CD4-positive, alpha-beta T cell (primary cell): Measurements from ENCODE around the gene OTOA. TPM values are rescaled to one million over a fixed set of nuclear protein-coding genes. Genes with fewer than 3 reads are reported as not detected.
A peak's percentile ranks its signal among the peaks of the same experiment; 100 is the strongest.
"Not testable (repeated sequence)": the region's sequence is repeated elsewhere in the genome, so short reads cannot be mapped to it uniquely, and the experiment has no call there.

ENCODE experiments used
- ATAC-seq: fragments of 200-7000 bp; cut with Tn5 transposase; one replicate; pipeline ENCODE4 v1.10.0; 2022; ENCODE audit warnings: mild to moderate bottlenecking; ENCODE audit not compliant: poor library complexity
- CTCF ChIA-PET: fragments of 350-600 bp; sonication (Branson Sonifier 250); formaldehyde crosslinking; loops from one replicate; lab custom pipeline; 2021; ENCODE audit warnings: antibody characterized with exemption, inconsistent platforms; lab: Charles Lee
- POLR2A ChIA-PET: fragments of 350-600 bp; sonication (Branson Sonifier 250); formaldehyde crosslinking; loops from one replicate; lab custom pipeline; 2021; ENCODE audit warnings: antibody characterized with exemption, inconsistent platforms; lab: Charles Lee
- DNase-seq, 14 experiments: peaks; one replicate each; pipeline ENCODE4 v3.0.0-alpha.2; 2013 to 2020; ENCODE audit warnings: mixed read lengths in 2 of 14
- H3K27ac ChIP-seq, 2 donors: one replicate each; pipeline versions ENCODE4 v1.5.1 to v1.7.0; 2013; ENCODE audit warnings: low read length in 2 of 2, low read depth in 1 of 2, mild to moderate bottlenecking in 1 of 2
- H3K27me3 ChIP-seq, 2 experiments: 1 replicate in 1 of 2; 2 replicates in 1 of 2; pipeline versions ENCODE4 v1.6.1 to v1.7.0; 2013; ENCODE audit warnings: low read length in 2 of 2, control low read depth in 1 of 2, mild to moderate bottlenecking in 1 of 2, moderate library complexity in 1 of 2; ENCODE audit not compliant: insufficient read depth in 2 of 2, control insufficient read depth in 1 of 2
- H3K36me3 ChIP-seq: one replicate; pipeline ENCODE4 v1.6.1; 2013; ENCODE audit warnings: low read length, control low read depth; ENCODE audit not compliant: insufficient read depth
- H3K4me1 ChIP-seq: one replicate; pipeline ENCODE4 v1.6.1; 2013; ENCODE audit warnings: low read length, control low read depth; ENCODE audit not compliant: insufficient read depth
- H3K4me3 ChIP-seq: one replicate; pipeline ENCODE4 v1.5.1; 2013; ENCODE audit warnings: mild to moderate bottlenecking, low read length, moderate library complexity
- H3K9me3 ChIP-seq, 2 experiments: 1 replicate in 1 of 2; 2 replicates in 1 of 2; pipeline versions ENCODE4 v1.6.1 to v1.7.0; 2013; ENCODE audit warnings: low read length in 2 of 2, mild to moderate bottlenecking in 2 of 2, control low read depth in 1 of 2, moderate library complexity in 1 of 2; ENCODE audit not compliant: control insufficient read depth in 1 of 2, insufficient read depth in 1 of 2
- H3K27ac Mint-ChIP-seq: one replicate; pipeline ENCODE4 v1.8.0; 2020; ENCODE audit warnings: mixed read lengths
- H3K27me3 Mint-ChIP-seq: one replicate; pipeline ENCODE4 v1.8.0; 2021; ENCODE audit warnings: mixed read lengths
- H3K36me3 Mint-ChIP-seq: one replicate; pipeline ENCODE4 v1.8.0; 2021; ENCODE audit warnings: low read depth, mixed read lengths
- H3K4me1 Mint-ChIP-seq: one replicate; pipeline ENCODE4 v1.8.0; 2021; ENCODE audit warnings: low read depth, mixed read lengths
- H3K4me3 Mint-ChIP-seq: one replicate; pipeline ENCODE4 v1.8.0; 2020; ENCODE audit warnings: mild to moderate bottlenecking, mixed read lengths
- H3K9me3 Mint-ChIP-seq: one replicate; pipeline ENCODE4 v1.8.0; 2020; ENCODE audit warnings: mixed read lengths
- intact Hi-C, 2 experiments: fragments of 100-400 bp; cut with DNase I in 1 of 2; cut with micrococcal nuclease in 1 of 2; formaldehyde crosslinking; loops; one replicate each; pipeline versions ENCODE4 v1.15.1 to v1.9.0; 2023 to 2025; cut with DNase I, micrococcal nuclease
- total RNA-seq, 174 experiments: library from RNA in 2 of 174; stranded (reverse) in 2 of 174; gene quantifications; one replicate each; pipeline ENCODE4 v1.2.3 and lab custom pipeline; 2021 to 2026
- TF ChIP-seq, protein P1 (sequence below): fragments of 200-600 bp; IDR thresholded peaks from one replicate; pipeline ENCODE4 v1.8.0; 2022; ENCODE audit warnings: antibody characterized with exemption, mild to moderate bottlenecking

OTOA gene
- total RNA-seq, 2 experiments from 2014 or later, result 0.19 TPM; not detected in 1

DNA sequence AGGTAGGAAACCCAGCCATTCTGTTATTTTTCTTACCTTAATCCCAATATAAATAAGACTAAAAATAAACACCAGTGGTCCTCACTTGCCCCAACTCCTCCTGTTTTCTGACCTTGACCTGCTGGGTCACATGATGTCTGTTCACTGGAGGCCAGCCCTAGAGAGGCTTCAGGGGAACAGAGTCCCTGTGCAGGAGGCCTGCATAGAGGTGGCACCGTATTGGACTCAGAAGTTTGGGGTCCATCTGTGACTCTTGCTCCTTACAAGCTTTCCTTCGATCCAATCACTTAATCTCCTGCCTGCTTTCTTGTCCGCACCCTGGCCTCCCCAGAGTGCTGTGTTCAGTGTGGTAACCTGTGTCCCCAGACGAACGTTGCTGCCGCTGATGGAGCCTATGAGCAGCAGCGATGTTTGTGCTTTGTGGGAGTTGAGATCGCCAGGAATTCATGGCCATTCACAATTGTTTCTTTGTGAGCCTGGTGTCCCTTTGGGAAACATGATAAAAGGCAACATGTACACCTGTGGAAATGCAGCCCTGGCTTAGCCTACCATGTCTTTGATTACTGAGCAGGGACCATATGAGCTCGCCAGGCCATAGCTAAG is 16.1 kb upstream of the OTOA start:
- Mint-ChIP-seq H3K4me3 (peak overlapping the region; percentile 75), H3K36me3 (peaks cover 3% of the 10 kb centered on the region), H3K4me1 (peaks cover 60% of the 10 kb centered on the region), H3K9me3 (no peaks in the 10 kb centered on the region), H3K27ac (peak overlapping the region; percentile 91), H3K27me3 (no peaks in the 10 kb centered on the region)
- DNase-seq (peak in 1 of 14 experiments; percentile 2), ATAC-seq (no peak)
- TF ChIP-seq, protein P1, sequence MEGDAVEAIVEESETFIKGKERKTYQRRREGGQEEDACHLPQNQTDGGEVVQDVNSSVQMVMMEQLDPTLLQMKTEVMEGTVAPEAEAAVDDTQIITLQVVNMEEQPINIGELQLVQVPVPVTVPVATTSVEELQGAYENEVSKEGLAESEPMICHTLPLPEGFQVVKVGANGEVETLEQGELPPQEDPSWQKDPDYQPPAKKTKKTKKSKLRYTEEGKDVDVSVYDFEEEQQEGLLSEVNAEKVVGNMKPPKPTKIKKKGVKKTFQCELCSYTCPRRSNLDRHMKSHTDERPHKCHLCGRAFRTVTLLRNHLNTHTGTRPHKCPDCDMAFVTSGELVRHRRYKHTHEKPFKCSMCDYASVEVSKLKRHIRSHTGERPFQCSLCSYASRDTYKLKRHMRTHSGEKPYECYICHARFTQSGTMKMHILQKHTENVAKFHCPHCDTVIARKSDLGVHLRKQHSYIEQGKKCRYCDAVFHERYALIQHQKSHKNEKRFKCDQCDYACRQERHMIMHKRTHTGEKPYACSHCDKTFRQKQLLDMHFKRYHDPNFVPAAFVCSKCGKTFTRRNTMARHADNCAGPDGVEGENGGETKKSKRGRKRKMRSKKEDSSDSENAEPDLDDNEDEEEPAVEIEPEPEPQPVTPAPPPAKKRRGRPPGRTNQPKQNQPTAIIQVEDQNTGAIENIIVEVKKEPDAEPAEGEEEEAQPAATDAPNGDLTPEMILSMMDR, result no peak
- ChIA-PET POLR2A (interaction anchor here (0.9 to 1.0 kb wide), 3 partner anchors 9 to 48 kb away, joined by 3 to 4 read pairs (median 3); partner anchors contain the start of gene METTL9), CTCF (interaction anchor here (0.6 to 12.8 kb wide), 3 partner anchors 9 to 50 kb away, joined by 3 to 90 read pairs (median 3); no protein-coding TSS in a partner anchor)
- Histone ChIP-seq H3K4me3 (peak overlapping the region; percentile 6), H3K4me1 (peaks cover 59% of the 10 kb centered on the region), H3K36me3 (no peaks in the 10 kb centered on the region), H3K27ac (peak overlapping the region; percentile 66 to 82), H3K9me3 (no peaks in the 10 kb centered on the region), H3K27me3 (no peaks in the 10 kb centered on the region)
- intact Hi-C loops, result loop anchor here in 1 of 2 experiments (10.0 kb wide), 1 partner anchor 647 kb away; the partner anchor contains the start of gene POLR3E

- not testable (repeated sequence) for H3K4me3 Mint-ChIP-seq
- intact Hi-C loops, result loop anchor here in 1 of 2 experiments (10.0 kb wide), 1 partner anchor 645 kb away; the partner anchor contains the start of gene POLR3E
Measured at GRCh38 chr16:21649826-21650406, 13.9 kb upstream of the OTOA start.

DNA sequence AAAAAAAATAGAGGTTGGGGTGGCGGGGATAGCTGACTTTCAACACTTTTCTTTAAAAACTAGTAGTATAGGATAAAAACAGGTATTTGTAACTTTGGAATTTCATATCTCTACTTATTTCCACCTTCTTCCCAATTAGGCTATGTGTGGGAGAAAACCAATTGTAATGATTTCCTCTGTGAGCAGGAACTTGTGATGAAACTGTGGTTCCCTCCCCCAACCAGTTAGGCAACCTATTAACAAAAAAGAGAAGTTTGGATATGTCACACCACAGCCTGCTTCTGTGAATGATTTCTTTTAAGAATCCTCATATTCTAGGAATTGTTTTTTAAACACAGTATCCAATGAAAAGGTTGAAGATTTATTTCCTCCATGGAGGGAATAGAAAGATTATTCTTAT is 13.2 kb upstream of the OTOA start:
- Histone ChIP-seq H3K36me3 (peaks cover 7% of the 10 kb centered on the region), H3K27ac (no peak overlapping the region), H3K4me3 (no peak overlapping the region), H3K4me1 (peaks cover 57% of the 10 kb centered on the region), H3K27me3 (no peaks in the 10 kb centered on the region), H3K9me3 (no peaks in the 10 kb centered on the region)
- Mint-ChIP-seq H3K4me1 (peaks cover 47% of the 10 kb centered on the region), H3K9me3 (no peaks in the 10 kb centered on the region), H3K36me3 (peaks cover 18% of the 10 kb centered on the region), H3K27me3 (no peaks in the 10 kb centered on the region), H3K4me3 (no peak overlapping the region), H3K27ac (peak overlapping the region; percentile 53)
- CTCF ChIA-PET, result no interaction called here
- TF ChIP-seq, protein P1, result no peak
- intact Hi-C loops, result no loop called here
- DNase-seq, result peak in 3 of 14 experiments; percentile 32 to 57 (median 50)
- ATAC-seq, result no peak
- POLR2A ChIA-PET, result interaction anchor here (0.6 kb wide), 1 partner anchor 27 kb away, joined by 3 read pairs; no protein-coding TSS in a partner anchor

More at GRCh38 chr16:21649826-21650406, 13.9 kb upstream of the OTOA start:
- DNase-seq, result peak in 2 of 14 experiments; percentile 37 to 42
- H3K27me3 ChIP-seq, H3K9me3 Mint-ChIP-seq, H3K9me3 ChIP-seq, H3K36me3 ChIP-seq, H3K4me3 ChIP-seq, H3K27ac ChIP-seq, ATAC-seq, H3K27me3 Mint-ChIP-seq: not testable (repeated sequence)
- peaks cover 60% of the 10 kb centered on the region for H3K4me1 ChIP-seq
- CTCF ChIA-PET, result interaction anchor here (1.1 kb wide), 1 partner anchor 59 kb away, joined by 3 read pairs; no protein-coding TSS in a partner anchor
- Mint-ChIP-seq H3K27ac (peak overlapping the region; percentile 53), H3K4me1 (peaks cover 52% of the 10 kb centered on the region), H3K36me3 (peaks cover 12% of the 10 kb centered on the region)
- POLR2A ChIA-PET, result interaction anchor here (0.6 kb wide), 1 partner anchor 27 kb away, joined by 3 read pairs; no protein-coding TSS in a partner anchor
